Skin of body (tissue), 2 donors: Measurements from ENCODE around the gene LIN7C. TPM values are rescaled to one million over a fixed set of nuclear protein-coding genes. Genes with fewer than 3 reads are reported as not detected.
A peak's percentile ranks its signal among the peaks of the same experiment; 100 is the strongest.
"Not testable (repeated sequence)": the region's sequence is repeated elsewhere in the genome, so short reads cannot be mapped to it uniquely, and the experiment has no call there.

Experiments
- DNase-seq: peaks from one replicate; lab custom pipeline; 2025; lab: John Stamatoyannopoulos, UW
- total RNA-seq: library from RNA; depleted of rRNA; stranded (reverse); fragments of >200 nt; gene quantifications from one replicate; pipeline ENCODE4 v1.2.3, GENCODE V29; 2014

Gene LIN7C
- total RNA-seq: 55.7 TPM

GRCh38 chr11:27506200-27507182 lies at the start of gene LIN7C:
TSS of gene LIN7C (minus strand) at chr11:27506769. CDS start at chr11:27506752, 17 bp downstream.
- DNase-seq: peak; percentile 93

- no peak for DNase-seq
Measured at GRCh38 chr11:27555264-27555663, 48.7 kb upstream of the LIN7C start.

- DNase-seq: no peak
Measured at GRCh38 chr11:27553186-27553585, 46.6 kb upstream of the LIN7C start.

- no peak for DNase-seq
Measured at GRCh38 chr11:27552341-27552740, 45.8 kb upstream of the LIN7C start.

- no peak for DNase-seq
Measured at GRCh38 chr11:27551127-27551526, 44.6 kb upstream of the LIN7C start.

GRCh38 chr11:27545946-27546345 lies 39.4 kb upstream of the LIN7C start:
- DNase-seq: no peak

- DNase-seq: no peak
Measured at GRCh38 chr11:27545035-27545434, 38.5 kb upstream of the LIN7C start.

GRCh38 chr11:27541790-27542189 lies 35.2 kb upstream of the LIN7C start:
- no peak for DNase-seq

- no peak for DNase-seq
Measured at GRCh38 chr11:27540051-27540450, 33.5 kb upstream of the LIN7C start.

GRCh38 chr11:27535103-27535502 lies 28.5 kb upstream of the LIN7C start:
- no peak for DNase-seq

- no peak for DNase-seq
Measured at GRCh38 chr11:27532652-27533325, 26.2 kb upstream of the LIN7C start.

- no peak for DNase-seq
Measured at GRCh38 chr11:27528712-27529111, 22.1 kb upstream of the LIN7C start.

GRCh38 chr11:27526535-27526934 lies 20.0 kb upstream of the LIN7C start:
- DNase-seq: no peak

- no peak for DNase-seq
Measured at GRCh38 chr11:27525824-27526516, 19.4 kb upstream of the LIN7C start.

GRCh38 chr11:27524155-27524554 lies 17.6 kb upstream of the LIN7C start:
- DNase-seq: no peak

- DNase-seq: no peak
Measured at GRCh38 chr11:27520226-27520625, 13.7 kb upstream of the LIN7C start.

GRCh38 chr11:27518518-27518917 lies 11.9 kb upstream of the LIN7C start:
- DNase-seq: no peak

- not testable (repeated sequence) for DNase-seq
Measured at GRCh38 chr11:27517490-27517889, 10.9 kb upstream of the LIN7C start.

- no peak for DNase-seq
Measured at GRCh38 chr11:27514558-27514957, 8.0 kb upstream of the LIN7C start.

- DNase-seq: no peak
Measured at GRCh38 chr11:27514076-27514475, 7.5 kb upstream of the LIN7C start.

- DNase-seq: no peak
Measured at GRCh38 chr11:27513389-27513788, 6.8 kb upstream of the LIN7C start.

- no peak for DNase-seq
Measured at GRCh38 chr11:27512238-27512637, 5.7 kb upstream of the LIN7C start.
